GM06990 (cell line): ENCODE measurements around the gene DENND10.

Source experiments
- DNase-seq: peaks from one replicate; pipeline ENCODE4 v3.0.0-alpha.2; 2011; ENCODE audit not compliant: insufficient read length; ENCODE audit errors: extremely low read depth
- H3K27me3 ChIP-seq: replicated peaks from 2 replicates; pipeline ENCODE4 v1.6.0; 2011; ENCODE audit warnings: low read length; ENCODE audit not compliant: control insufficient read depth, insufficient read depth
- H3K36me3 ChIP-seq: 2 replicates; pipeline ENCODE4 v1.5.1; 2011; ENCODE audit warnings: low read length; ENCODE audit not compliant: control insufficient read depth, insufficient read depth
- H3K4me3 ChIP-seq: replicated peaks from 2 replicates; pipeline ENCODE4 v1.5.1; 2011; ENCODE audit warnings: low read depth, mild to moderate bottlenecking, control low read depth, low read length
- CTCF ChIP-seq: IDR thresholded peaks from 2 replicates; pipeline ENCODE4 v1.5.1; 2011; ENCODE audit warnings: low read length, control low read depth, mild to moderate bottlenecking, inconsistent platforms; ENCODE audit not compliant: insufficient read depth, poor library complexity, severe bottlenecking

The DENND10 gene

GRCh38 chr10:119113751-119114732 lies 10.1 kb downstream of the DENND10 start:
- H3K4me3 ChIP-seq: no peak overlapping the region
- no peak for DNase-seq
- TF ChIP-seq CTCF: no peak
- H3K27me3 ChIP-seq: no peaks in the 10 kb centered on the region
- peaks cover 3% of the 10 kb centered on the region for H3K36me3 ChIP-seq

DNA sequence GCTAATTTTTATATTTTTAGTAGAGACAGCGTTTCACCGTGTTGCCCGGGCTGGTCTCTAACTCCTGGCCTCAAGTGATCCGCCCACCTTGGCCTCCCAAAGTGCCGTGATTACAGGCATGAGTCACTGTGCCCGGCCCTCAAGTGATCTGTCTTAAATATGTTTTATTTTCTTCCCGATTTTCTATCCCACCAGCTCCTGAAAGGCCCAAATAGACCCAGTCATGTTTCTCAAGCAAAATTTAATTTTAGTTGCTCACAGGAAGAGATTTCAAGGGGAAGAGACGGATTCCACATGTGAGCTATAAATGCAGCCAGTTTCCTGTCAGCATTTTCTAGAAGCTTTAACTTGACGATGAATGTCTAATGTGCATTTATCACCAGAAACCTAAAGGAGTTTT lies 12.0 kb downstream of the DENND10 start:
- TF ChIP-seq CTCF: no peak
- Histone ChIP-seq H3K4me3 (no peak overlapping the region), H3K27me3 (no peaks in the 10 kb centered on the region), H3K36me3 (peaks cover 3% of the 10 kb centered on the region)
- DNase-seq: no peak

DNA sequence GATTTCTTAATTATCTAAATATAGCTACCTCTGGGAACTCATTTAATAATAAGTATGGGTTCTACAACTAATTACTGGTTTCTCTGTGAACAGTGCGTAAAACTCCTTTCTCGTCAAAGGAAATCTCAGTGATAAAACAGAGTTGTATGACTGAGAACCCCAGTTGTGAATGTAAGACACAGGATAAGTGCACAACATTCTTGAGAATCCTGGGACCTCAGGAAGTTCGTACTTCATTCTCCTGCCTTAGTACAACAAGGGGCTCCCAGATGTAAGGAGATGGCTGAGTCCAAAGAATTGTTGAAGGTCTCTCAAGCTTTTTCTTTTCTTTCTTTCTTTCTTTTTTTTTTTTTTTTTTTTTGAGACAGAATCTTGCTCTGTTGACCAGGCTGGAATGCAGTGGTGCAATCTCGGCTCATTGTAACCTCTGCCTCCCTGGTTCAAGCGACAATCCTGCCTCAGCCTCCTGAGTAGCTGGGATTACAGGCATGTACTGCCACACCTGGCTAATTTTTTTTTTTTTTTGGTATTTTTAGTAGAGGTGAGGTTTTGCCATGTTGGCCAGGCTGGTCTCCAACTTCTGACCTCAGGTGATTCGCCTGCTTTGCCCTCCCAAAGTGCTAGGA lies 12.5 kb downstream of the DENND10 start:
- Histone ChIP-seq H3K4me3 (no peak overlapping the region), H3K27me3 (no peaks in the 10 kb centered on the region), H3K36me3 (peaks cover 3% of the 10 kb centered on the region)
- DNase-seq: no peak
- no peak for TF ChIP-seq CTCF

GRCh38 chr10:119118231-119118630 lies 14.3 kb downstream of the DENND10 start:
- no peak overlapping the region for H3K4me3 ChIP-seq
- DNase-seq: no peak
- no peaks in the 10 kb centered on the region for H3K27me3 ChIP-seq
- no peak for TF ChIP-seq CTCF
- H3K36me3 ChIP-seq: peaks cover 3% of the 10 kb centered on the region

DNA sequence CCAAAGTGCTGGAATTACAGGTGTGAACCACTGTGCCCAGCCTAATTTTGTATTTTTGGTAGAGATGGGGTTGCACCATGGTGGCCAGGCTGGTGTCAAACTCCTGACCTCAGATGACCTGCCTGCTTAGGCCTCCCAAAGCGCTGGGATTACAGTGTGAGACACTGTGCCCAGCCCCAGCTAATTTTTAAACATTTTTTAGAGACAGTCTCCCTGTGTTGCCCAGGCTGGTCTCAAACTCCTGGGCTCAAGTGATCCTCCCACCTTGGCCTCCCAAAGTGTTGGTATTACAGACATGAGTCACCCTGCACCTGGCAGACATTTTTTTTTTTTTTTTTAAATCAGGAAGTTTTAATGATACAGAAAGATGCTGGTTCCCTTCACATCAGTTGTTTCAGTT lies 15.5 kb downstream of the DENND10 start:
- DNase-seq: no peak
- no peaks in the 10 kb centered on the region for H3K27me3 ChIP-seq
- no peaks in the 10 kb centered on the region; the same call in none of the 2 replicates for H3K36me3 ChIP-seq
- no peak for TF ChIP-seq CTCF
- no peak overlapping the region for H3K4me3 ChIP-seq
